ENCODE measurements around the gene TIA1.
"Not testable (repeated sequence)": the region's sequence is repeated elsewhere in the genome, so short reads cannot be mapped to it uniquely, and the experiment has no call there.

The TIA1 gene

GRCh38 chr2:70243806-70244584 is 4.4 kb downstream of the TIA1 start:
- Mint-ChIP-seq H3K4me1 (peaks cover 50% of the 10 kb centered on the region), H3K27ac (no peak overlapping the region), H3K36me3 (peaks cover 58% of the 10 kb centered on the region), H3K4me3 (no peak overlapping the region), H3K9me3 (no peaks in the 10 kb centered on the region)
- ATAC-seq (no peak), DNase-seq (ENCODE audit: low spot score in 2 of 2) (peak in 1 of 2 donors; percentile 10)

GRCh38 chr2:70242552-70242951 is 5.9 kb downstream of the TIA1 start:
- Mint-ChIP-seq H3K4me1 (peaks cover 44% of the 10 kb centered on the region), H3K27ac (peak overlapping the region; percentile 75), H3K36me3 (peaks cover 56% of the 10 kb centered on the region), H3K4me3 (no peak overlapping the region), H3K9me3 (no peaks in the 10 kb centered on the region)
- DNase-seq (ENCODE audit: low spot score in 2 of 2) (peak in 1 of 2 donors; percentile 45), ATAC-seq (no peak)

- ATAC-seq (no peak), DNase-seq (ENCODE audit: low spot score in 2 of 2) (peak in 1 of 2 donors; percentile 33)
- peaks cover 61% of the 10 kb centered on the region for H3K36me3 Mint-ChIP-seq
- H3K4me3 Mint-ChIP-seq: no peak overlapping the region
- no peaks in the 10 kb centered on the region for H3K9me3 Mint-ChIP-seq
- no peak overlapping the region for H3K27ac Mint-ChIP-seq
- H3K4me1 Mint-ChIP-seq: peaks cover 35% of the 10 kb centered on the region
Observed at GRCh38 chr2:70241340-70241739, 7.1 kb downstream of the TIA1 start.

- ATAC-seq (no peak), DNase-seq (ENCODE audit: low spot score in 2 of 2) (peak in 1 of 2 donors; percentile 30)
- H3K9me3 Mint-ChIP-seq: no peaks in the 10 kb centered on the region
- no peak overlapping the region for H3K27ac Mint-ChIP-seq
- H3K36me3 Mint-ChIP-seq: peaks cover 61% of the 10 kb centered on the region
- peaks cover 30% of the 10 kb centered on the region for H3K4me1 Mint-ChIP-seq
- no peak overlapping the region for H3K4me3 Mint-ChIP-seq
Observed at GRCh38 chr2:70240599-70240998, 7.8 kb downstream of the TIA1 start.

GRCh38 chr2:70233926-70234325 is 14.5 kb downstream of the TIA1 start:
- ATAC-seq: no peak
- Mint-ChIP-seq H3K4me3 (no peak overlapping the region), H3K4me1 (no peaks in the 10 kb centered on the region), H3K27ac (peak overlapping the region; percentile 26), H3K36me3 (peaks cover 98% of the 10 kb centered on the region), H3K9me3 (no peaks in the 10 kb centered on the region)
- DNase-seq (ENCODE audit: low spot score in 2 of 2): no peak

- peaks cover 100% of the 10 kb centered on the region for H3K36me3 Mint-ChIP-seq
- H3K27ac Mint-ChIP-seq: peak overlapping the region; percentile 62
- peaks cover 5% of the 10 kb centered on the region for H3K4me1 Mint-ChIP-seq
- DNase-seq (ENCODE audit: low spot score in 2 of 2): no peak
- no peak overlapping the region for H3K4me3 Mint-ChIP-seq
- no peak for ATAC-seq
- H3K9me3 Mint-ChIP-seq: no peaks in the 10 kb centered on the region
Observed at GRCh38 chr2:70226781-70227180, 21.6 kb downstream of the TIA1 start.

GRCh38 chr2:70223305-70223704 is 25.1 kb downstream of the TIA1 start:
- H3K9me3 Mint-ChIP-seq; H3K4me3 Mint-ChIP-seq; H3K4me1 Mint-ChIP-seq; DNase-seq (ENCODE audit: low spot score in 2 of 2); H3K27ac Mint-ChIP-seq; ATAC-seq: not testable (repeated sequence)
- peaks cover 100% of the 10 kb centered on the region for H3K36me3 Mint-ChIP-seq

- no peak overlapping the region for H3K27ac Mint-ChIP-seq
- H3K4me3 Mint-ChIP-seq: no peak overlapping the region
- no peaks in the 10 kb centered on the region for H3K9me3 Mint-ChIP-seq
- DNase-seq (ENCODE audit: low spot score in 2 of 2) (no peak), ATAC-seq (no peak)
- peaks cover 86% of the 10 kb centered on the region for H3K36me3 Mint-ChIP-seq
- H3K4me1 Mint-ChIP-seq: no peaks in the 10 kb centered on the region
Observed at GRCh38 chr2:70214953-70215549, 33.4 kb downstream of the TIA1 start.

- Mint-ChIP-seq H3K36me3 (peaks cover 86% of the 10 kb centered on the region), H3K27ac (no peak overlapping the region), H3K9me3 (no peaks in the 10 kb centered on the region), H3K4me1 (no peaks in the 10 kb centered on the region), H3K4me3 (no peak overlapping the region)
- DNase-seq (ENCODE audit: low spot score in 2 of 2): no peak
- ATAC-seq: no peak
Observed at GRCh38 chr2:70214365-70214764, 34.1 kb downstream of the TIA1 start.

- DNase-seq (ENCODE audit: low spot score in 2 of 2) (no peak), ATAC-seq (no peak)
- Mint-ChIP-seq H3K4me3 (no peak overlapping the region), H3K4me1 (no peaks in the 10 kb centered on the region), H3K9me3 (no peaks in the 10 kb centered on the region), H3K27ac (peak overlapping the region; percentile 43), H3K36me3 (peaks cover 76% of the 10 kb centered on the region)
Observed at GRCh38 chr2:70212298-70212932, 36.0 kb downstream of the TIA1 start.

- Mint-ChIP-seq H3K4me3 (no peak overlapping the region), H3K27ac (no peak overlapping the region), H3K4me1 (no peaks in the 10 kb centered on the region), H3K9me3 (no peaks in the 10 kb centered on the region), H3K36me3 (peaks cover 68% of the 10 kb centered on the region)
- no peak for ATAC-seq
- DNase-seq (ENCODE audit: low spot score in 2 of 2): no peak
Observed at GRCh38 chr2:70211595-70211994, 36.8 kb downstream of the TIA1 start.

- no peak overlapping the region for H3K27ac Mint-ChIP-seq
- H3K4me3 Mint-ChIP-seq: no peak overlapping the region
- no peak for ATAC-seq
- peaks cover 15% of the 10 kb centered on the region for H3K36me3 Mint-ChIP-seq
- peak in 1 of 2 donors; percentile 36 for DNase-seq (ENCODE audit: low spot score in 2 of 2)
- no peaks in the 10 kb centered on the region for H3K4me1 Mint-ChIP-seq
- H3K9me3 Mint-ChIP-seq: no peaks in the 10 kb centered on the region
Observed at GRCh38 chr2:70204452-70204851, 44.0 kb downstream of the TIA1 start.

GRCh38 chr2:70203086-70203485 is 45.3 kb downstream of the TIA1 start:
- no peaks in the 10 kb centered on the region for H3K4me1 Mint-ChIP-seq
- H3K9me3 Mint-ChIP-seq: no peaks in the 10 kb centered on the region
- DNase-seq (ENCODE audit: low spot score in 2 of 2) (peak in 1 of 2 donors; percentile 40), ATAC-seq (no peak)
- no peak overlapping the region for H3K27ac Mint-ChIP-seq
- H3K36me3 Mint-ChIP-seq: peaks cover 4% of the 10 kb centered on the region
- no peak overlapping the region for H3K4me3 Mint-ChIP-seq

GRCh38 chr2:70202236-70202806 is 46.1 kb downstream of the TIA1 start:
- H3K9me3 Mint-ChIP-seq: no peaks in the 10 kb centered on the region
- H3K4me1 Mint-ChIP-seq: no peaks in the 10 kb centered on the region
- H3K4me3 Mint-ChIP-seq: no peak overlapping the region
- H3K27ac Mint-ChIP-seq: no peak overlapping the region
- peaks cover 4% of the 10 kb centered on the region for H3K36me3 Mint-ChIP-seq
- peak in 1 of 2 donors; percentile 41 for DNase-seq (ENCODE audit: low spot score in 2 of 2)
- ATAC-seq: no peak

GRCh38 chr2:70201831-70202230 is 46.6 kb downstream of the TIA1 start:
- Mint-ChIP-seq H3K9me3 (no peaks in the 10 kb centered on the region), H3K4me1 (no peaks in the 10 kb centered on the region), H3K27ac (no peak overlapping the region), H3K4me3 (no peak overlapping the region), H3K36me3 (peaks cover 4% of the 10 kb centered on the region)
- ATAC-seq (no peak), DNase-seq (ENCODE audit: low spot score in 2 of 2) (peak in 1 of 2 donors; percentile 40)

Data from stimulated activated effector memory CD8-positive, alpha-beta T cell treated with anti-CD3 and anti-CD28 coated beads, Interleukin-12 subunit alpha, Interleukin-12 subunit beta, amount 100 ng/mL, for 72 hours (primary cell).